Spinal cord (tissue), 10 donors: ENCODE results near the gene IL13RA2. TPM values are rescaled to one million over a fixed set of nuclear protein-coding genes. Genes with fewer than 3 reads are reported as not detected.

Source experiments
- DNase-seq, 6 donors: peaks; one replicate each; pipeline versions ENCODE4 v3.0.0 to v3.0.0-alpha.2; 2013 to 2015; ENCODE audit warnings: low spot score in 6 of 6, low read depth in 4 of 6
- H3K27ac ChIP-seq: one replicate; pipeline ENCODE4 v1.5.1; 2013; ENCODE audit warnings: low read depth, low read length, control low read depth
- H3K27me3 ChIP-seq: one replicate; pipeline ENCODE4 v1.6.1; 2013; ENCODE audit warnings: low read length; ENCODE audit not compliant: control insufficient read depth, insufficient read depth
- H3K36me3 ChIP-seq: one replicate; pipeline ENCODE4 v1.6.1; 2013; ENCODE audit warnings: low read length; ENCODE audit not compliant: control insufficient read depth, insufficient read depth
- H3K4me1 ChIP-seq: one replicate; pipeline ENCODE4 v1.6.1; 2013; ENCODE audit warnings: low read length; ENCODE audit not compliant: control insufficient read depth, insufficient read depth
- H3K4me3 ChIP-seq: one replicate; pipeline ENCODE4 v1.5.1; 2013; ENCODE audit warnings: low read depth, low read length, control low read depth
- H3K9me3 ChIP-seq: one replicate; pipeline ENCODE4 v1.6.1; 2013; ENCODE audit warnings: low read length; ENCODE audit not compliant: control insufficient read depth, insufficient read depth
- WGBS: methylation state at CpG from one replicate; pipeline ENCODE4 v1.1.5; 2013; ENCODE audit warnings: missing lambda C conversion rate; ENCODE audit not compliant: insufficient coverage; 5-methylcytosine and 5-hydroxymethylcytosine counted together
- polyA plus RNA-seq, 2 donors: library from polyadenylated mRNA; unstranded; fragments of 120-200 nt; gene quantifications; one replicate each; pipeline ENCODE4 v1.2.1, GENCODE V29; 2013; ENCODE audit not compliant: insufficient read length in 2 of 2
- total RNA-seq, 2 donors: library from RNA; depleted of rRNA in 1 of 2; stranded (reverse); fragments of 120-200 nt in 1 of 2; fragments of >200 nt in 1 of 2; gene quantifications; one replicate each; pipeline versions ENCODE4 v1.2.3 to v1.2.4, GENCODE V29; 2013 to 2014
- donor health status: healthy.

Gene IL13RA2
- total and polyA plus RNA-seq, 4 donors: 0.72 to 2.9 (median 0.93) TPM

DNA sequence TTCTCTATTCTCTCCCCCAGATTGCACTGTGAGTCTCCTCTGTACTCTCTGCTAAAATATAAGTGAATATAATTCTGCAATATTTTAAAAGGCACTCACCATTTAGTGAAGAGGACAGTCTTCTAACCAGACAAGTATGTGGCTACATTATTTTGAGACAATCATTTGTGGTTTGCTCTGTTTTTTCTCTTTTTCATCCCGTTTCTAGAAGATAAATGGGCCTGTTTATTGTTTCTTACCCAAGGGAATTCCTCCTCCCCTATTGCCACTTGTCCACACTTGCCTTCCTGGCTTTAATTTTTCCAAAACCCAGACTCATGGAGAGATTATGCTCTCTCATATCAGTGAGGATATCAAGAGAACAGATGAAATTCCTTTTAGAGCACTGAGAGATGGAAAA is 18.6 kb upstream of the IL13RA2 start:
- Histone ChIP-seq H3K9me3 (no peaks in the 10 kb centered on the region), H3K4me3 (no peak overlapping the region), H3K36me3 (no peaks in the 10 kb centered on the region), H3K27ac (no peak overlapping the region), H3K4me1 (no peaks in the 10 kb centered on the region), H3K27me3 (peaks cover 10% of the 10 kb centered on the region)
- no peak for DNase-seq
- WGBS: no CpG with 5 or more reads among the region's 1 CpG

DNA sequence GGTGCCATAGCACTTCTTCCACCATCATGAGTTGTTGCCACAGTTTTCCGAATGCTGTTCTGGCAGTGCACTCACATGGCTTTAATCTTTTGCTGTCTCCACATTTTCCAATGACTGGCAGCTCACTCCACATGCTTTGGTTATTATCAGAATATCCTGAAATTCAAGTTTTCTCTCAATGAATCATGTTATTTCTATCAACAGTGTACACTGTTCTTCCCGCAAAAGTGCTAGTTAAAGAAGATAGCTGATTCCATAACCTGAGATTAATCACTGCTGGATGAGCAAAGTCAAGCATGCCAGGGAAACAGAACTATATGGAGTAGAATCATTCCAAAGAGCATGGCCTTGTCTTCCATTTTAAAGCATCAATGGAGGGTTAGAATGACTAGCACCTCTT is 14.6 kb upstream of the IL13RA2 start:
- no peak for DNase-seq
- Histone ChIP-seq H3K4me1 (no peaks in the 10 kb centered on the region), H3K9me3 (no peaks in the 10 kb centered on the region), H3K4me3 (no peak overlapping the region), H3K27me3 (peaks cover 9% of the 10 kb centered on the region), H3K36me3 (no peaks in the 10 kb centered on the region), H3K27ac (no peak overlapping the region)
- 80% methylated on average over 1 of the region's 2 CpGs for WGBS

DNA sequence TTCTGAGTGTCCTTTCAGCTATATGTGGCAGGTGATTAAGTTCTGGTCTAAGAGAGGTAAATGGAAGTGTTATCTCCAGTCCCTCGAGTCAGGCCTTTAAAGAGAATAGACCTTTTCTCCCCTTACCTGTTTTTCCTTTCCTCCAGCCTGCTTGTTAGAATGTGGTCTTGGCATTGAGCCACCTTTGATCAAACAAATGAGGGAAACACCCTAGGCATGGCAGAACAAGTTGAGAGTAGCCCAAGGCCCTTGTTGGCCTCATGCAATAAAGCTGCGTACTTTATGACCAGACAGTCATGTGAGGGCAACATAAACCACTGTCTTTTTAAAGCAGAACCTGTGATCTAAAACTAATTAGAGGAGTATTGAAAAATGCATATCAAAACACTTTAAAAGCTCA is 13.2 kb upstream of the IL13RA2 start:
- no peaks in the 10 kb centered on the region for H3K4me1 ChIP-seq
- no CpG with 5 or more reads among the region's 2 CpGs for WGBS
- H3K27me3 ChIP-seq: peaks cover 9% of the 10 kb centered on the region
- DNase-seq: no peak
- no peaks in the 10 kb centered on the region for H3K36me3 ChIP-seq
- H3K9me3 ChIP-seq: no peaks in the 10 kb centered on the region
- H3K27ac ChIP-seq: no peak overlapping the region
- H3K4me3 ChIP-seq: no peak overlapping the region

DNA sequence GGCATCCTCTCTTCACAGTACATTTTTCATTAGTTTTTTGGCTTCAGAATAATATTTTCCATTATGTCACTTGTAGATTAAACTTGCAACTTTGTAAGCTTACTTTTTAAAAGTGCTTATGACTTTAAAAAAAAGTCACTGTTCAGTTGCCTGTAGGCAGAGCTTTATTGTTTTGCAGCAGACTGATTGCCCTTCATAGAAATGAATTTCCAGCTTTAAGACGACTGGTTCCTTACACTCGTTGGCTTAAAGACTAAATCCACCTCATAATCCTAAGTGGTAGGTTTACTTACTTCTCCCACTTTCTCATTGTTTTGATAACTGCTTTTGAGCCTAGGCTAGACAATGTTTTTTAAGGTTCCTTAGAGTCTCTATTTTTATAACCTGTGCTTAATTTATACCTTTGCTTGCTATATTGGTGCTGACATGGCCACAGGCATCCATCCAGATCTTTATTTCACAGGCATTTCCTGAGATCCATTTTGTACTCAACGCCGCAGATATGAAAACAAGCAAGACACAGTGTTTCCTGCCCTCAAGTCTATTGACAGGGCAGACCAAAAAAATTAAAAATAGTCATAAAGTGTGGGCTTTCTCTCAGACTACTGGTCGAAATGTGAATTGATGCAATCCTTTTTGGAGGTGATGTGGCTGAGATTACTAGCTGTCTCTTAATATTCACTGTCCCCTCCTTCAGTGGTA is 12.6 kb upstream of the IL13RA2 start:
- no peak for DNase-seq
- Histone ChIP-seq H3K4me3 (no peak overlapping the region), H3K36me3 (no peaks in the 10 kb centered on the region), H3K27me3 (peaks cover 12% of the 10 kb centered on the region), H3K27ac (no peak overlapping the region), H3K4me1 (no peaks in the 10 kb centered on the region), H3K9me3 (no peaks in the 10 kb centered on the region)
- 80% methylated on average over 3 of the region's 5 CpGs for WGBS

- no peaks in the 10 kb centered on the region for H3K36me3 ChIP-seq
- H3K4me1 ChIP-seq: no peaks in the 10 kb centered on the region
- peaks cover 14% of the 10 kb centered on the region for H3K27me3 ChIP-seq
- H3K27ac ChIP-seq: no peak overlapping the region
- H3K9me3 ChIP-seq: no peaks in the 10 kb centered on the region
- H3K4me3 ChIP-seq: no peak overlapping the region
- DNase-seq: no peak
Observed at GRCh38 chrX:115029440-115029839, 12.0 kb upstream of the IL13RA2 start.

DNA sequence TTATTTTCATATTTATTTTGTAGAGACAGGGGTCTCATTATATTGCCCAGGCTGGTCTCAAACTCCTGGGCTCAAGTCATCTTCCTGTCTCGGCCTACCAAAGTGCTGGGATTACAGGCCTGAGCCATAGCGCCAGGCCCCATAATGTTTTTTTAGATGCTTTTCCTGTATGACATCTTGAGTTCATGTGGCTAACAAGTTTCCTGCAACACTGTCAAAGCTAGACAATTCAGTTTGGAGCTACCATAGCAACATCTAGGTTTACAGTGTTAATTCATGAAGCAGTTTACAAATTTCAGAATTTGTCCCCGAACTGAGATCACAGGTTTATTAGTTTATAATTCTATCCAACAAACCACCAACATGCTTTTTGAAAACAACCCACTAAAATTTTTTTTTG is 6.4 kb upstream of the IL13RA2 start:
- Histone ChIP-seq H3K4me1 (no peaks in the 10 kb centered on the region), H3K27ac (no peak overlapping the region), H3K9me3 (no peaks in the 10 kb centered on the region), H3K36me3 (no peaks in the 10 kb centered on the region), H3K27me3 (peaks cover 8% of the 10 kb centered on the region), H3K4me3 (no peak overlapping the region)
- 88% methylated on average over 2 of the region's 3 CpGs for WGBS
- DNase-seq: no peak

DNA sequence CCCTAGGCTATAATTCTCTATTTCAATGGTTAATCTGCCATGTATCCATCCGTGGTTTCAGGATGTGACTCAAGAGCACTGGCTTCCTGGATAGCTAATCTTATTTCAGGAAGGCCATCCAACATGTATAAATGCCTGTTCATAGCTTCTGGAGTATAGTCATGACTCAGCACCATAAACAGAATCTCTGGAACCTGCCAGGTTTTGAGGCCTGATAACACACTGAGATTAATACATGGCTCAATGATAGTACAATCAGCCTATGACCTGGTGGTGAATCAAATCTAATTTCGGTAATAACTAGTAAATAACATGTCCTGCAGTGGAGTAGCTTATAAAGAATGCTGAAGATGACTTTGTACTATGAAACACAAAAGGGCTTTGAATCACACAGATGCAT is 5.7 kb upstream of the IL13RA2 start:
- H3K27ac ChIP-seq: no peak overlapping the region
- no peaks in the 10 kb centered on the region for H3K36me3 ChIP-seq
- no peaks in the 10 kb centered on the region for H3K4me1 ChIP-seq
- no peaks in the 10 kb centered on the region for H3K9me3 ChIP-seq
- H3K27me3 ChIP-seq: peaks cover 8% of the 10 kb centered on the region
- 70% methylated on average over 1 of the region's 2 CpGs for WGBS
- H3K4me3 ChIP-seq: no peak overlapping the region
- peak in 1 of 6 donors; percentile 6 for DNase-seq

- Histone ChIP-seq H3K4me1 (no peaks in the 10 kb centered on the region), H3K4me3 (no peak overlapping the region), H3K27me3 (peaks cover 8% of the 10 kb centered on the region), H3K9me3 (no peaks in the 10 kb centered on the region), H3K36me3 (no peaks in the 10 kb centered on the region), H3K27ac (no peak overlapping the region)
- WGBS: 85% methylated on average over 2 of the region's 5 CpGs
- no peak for DNase-seq
Observed at GRCh38 chrX:115021121-115021520, 3.7 kb upstream of the IL13RA2 start.

GRCh38 chrX:115018944-115019343 is 1.5 kb upstream of the IL13RA2 start:
- no peak for DNase-seq
- peaks cover 5% of the 10 kb centered on the region for H3K27me3 ChIP-seq
- H3K27ac ChIP-seq: no peak overlapping the region
- no peak overlapping the region for H3K4me3 ChIP-seq
- no peaks in the 10 kb centered on the region for H3K4me1 ChIP-seq
- WGBS: 86% methylated on average over 2 of the region's 2 CpGs
- no peaks in the 10 kb centered on the region for H3K36me3 ChIP-seq
- no peaks in the 10 kb centered on the region for H3K9me3 ChIP-seq

DNA sequence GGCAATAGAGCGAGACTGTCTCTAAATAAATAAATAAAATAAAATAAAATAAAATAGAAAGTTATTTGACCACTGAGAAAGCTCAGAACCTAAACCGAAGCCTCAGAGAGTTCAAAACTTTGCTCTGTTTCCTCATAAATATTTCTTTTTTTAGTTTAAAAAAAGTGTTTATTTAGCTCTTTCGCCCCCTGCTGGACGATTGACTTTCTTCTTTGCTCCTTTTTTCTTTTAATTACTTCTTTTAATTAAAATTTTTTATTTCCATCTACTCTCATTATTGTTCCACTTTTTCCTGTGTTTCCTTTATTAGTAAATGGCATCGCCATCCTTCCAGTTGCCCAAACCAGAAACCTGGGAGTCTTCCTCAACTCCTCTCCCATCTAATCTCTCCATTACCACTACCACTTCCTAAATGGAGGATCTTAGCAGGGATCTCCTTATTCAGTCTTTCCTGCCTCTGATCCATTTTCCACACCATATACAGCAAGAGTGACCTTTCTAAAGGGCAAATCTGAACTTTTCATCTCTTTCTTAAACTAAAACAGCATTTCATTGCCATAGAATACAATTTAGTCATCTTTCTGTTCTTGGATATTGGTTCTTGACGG is 728 bp upstream of the IL13RA2 start:
- peak in 1 of 6 donors; percentile 1 for DNase-seq
- no peak overlapping the region for H3K4me3 ChIP-seq
- no peaks in the 10 kb centered on the region for H3K36me3 ChIP-seq
- H3K9me3 ChIP-seq: no peaks in the 10 kb centered on the region
- no peaks in the 10 kb centered on the region for H3K4me1 ChIP-seq
- no peak overlapping the region for H3K27ac ChIP-seq
- H3K27me3 ChIP-seq: peaks cover 5% of the 10 kb centered on the region
- WGBS: 13% methylated on average over 2 of the region's 6 CpGs
